Left ventricle myocardium inferior (tissue), 1 donor: Measurements from ENCODE around the gene RYK. TPM values are rescaled to one million over a fixed set of nuclear protein-coding genes. Genes with fewer than 3 reads are reported as not detected.

Source experiments
- DNase-seq: peaks from one replicate; pipeline ENCODE4 v3.0.0-alpha.2; 2020
- H3K27ac ChIP-seq: fragments of 200-600 bp; replicated peaks from 2 replicates; pipeline ENCODE4 v1.8.0; 2021
- H3K27me3 ChIP-seq: fragments of 200-600 bp; 2 replicates; pipeline ENCODE4 v1.8.0; 2021; ENCODE audit warnings: low read depth
- H3K36me3 ChIP-seq: fragments of 200-600 bp; 2 replicates; pipeline ENCODE4 v1.8.0; 2021
- H3K4me1 ChIP-seq: fragments of 200-600 bp; 2 replicates; pipeline ENCODE4 v1.8.0; 2021
- H3K4me3 ChIP-seq: fragments of 200-600 bp; 2 replicates; pipeline ENCODE4 v1.8.0; 2021; ENCODE audit warnings: mild to moderate bottlenecking, moderate library complexity
- H3K9me3 ChIP-seq: fragments of 200-600 bp; replicated peaks from 2 replicates; pipeline ENCODE4 v1.8.0; 2021
- CTCF ChIP-seq: fragments of 200-600 bp; IDR thresholded peaks from 2 replicates; pipeline ENCODE4 v1.8.0; 2021; ENCODE audit warnings: antibody characterized with exemption, mild to moderate bottlenecking, borderline replicate concordance
- intact Hi-C: fragments of 100-400 bp; cut with micrococcal nuclease; formaldehyde crosslinking; loops from one replicate; pipeline ENCODE4 v1.11.0; 2022
- total RNA-seq: library from RNA; stranded (reverse); fragmentation: NEBNext Ultra II Directional; extraction: Animal tissue kit (Norgen Biotek cat#: 25700); gene quantifications from one replicate; pipeline ENCODE4 v1.2.1, GENCODE V29; 2021
- donor health status: DM: no; HTN: yes; CAD: no; lungs with severe emphysema.

RYK gene
- total RNA-seq, 1 donor from 2014 or later, result 32.3 TPM

- Histone ChIP-seq H3K36me3 (peaks cover 44% of the 10 kb centered on the region), H3K9me3 (no peaks in the 10 kb centered on the region), H3K4me3 (no peak overlapping the region), H3K27ac (no peak overlapping the region), H3K4me1 (peaks cover 3% of the 10 kb centered on the region), H3K27me3 (no peaks in the 10 kb centered on the region)
- DNase-seq, result no peak
- intact Hi-C loops, result loop anchor here (10.0 kb wide), 1 partner anchor 276 kb away; no protein-coding TSS in a partner anchor
- TF ChIP-seq CTCF, result no peak
Measured at GRCh38 chr3:134199240-134199639, 51.4 kb downstream of the RYK start.

- Histone ChIP-seq H3K27ac (no peak overlapping the region), H3K9me3 (no peaks in the 10 kb centered on the region), H3K4me1 (peaks cover 3% of the 10 kb centered on the region), H3K36me3 (peaks cover 44% of the 10 kb centered on the region), H3K4me3 (no peak overlapping the region), H3K27me3 (no peaks in the 10 kb centered on the region)
- DNase-seq, result no peak
- intact Hi-C loops, result loop anchor here (10.0 kb wide), 1 partner anchor 276 kb away; no protein-coding TSS in a partner anchor
- TF ChIP-seq CTCF, result no peak
Measured at GRCh38 chr3:134198414-134198813, 52.2 kb downstream of the RYK start.

- intact Hi-C loops, result loop anchor here (10.0 kb wide), 1 partner anchor 277 kb away; no protein-coding TSS in a partner anchor
- Histone ChIP-seq H3K9me3 (no peaks in the 10 kb centered on the region), H3K27ac (no peak overlapping the region), H3K36me3 (peaks cover 42% of the 10 kb centered on the region), H3K27me3 (no peaks in the 10 kb centered on the region), H3K4me3 (no peak overlapping the region), H3K4me1 (peaks cover 3% of the 10 kb centered on the region)
- no peak for DNase-seq
- peak; percentile 82 for TF ChIP-seq CTCF
Measured at GRCh38 chr3:134197681-134198261, 52.9 kb downstream of the RYK start.

- Histone ChIP-seq H3K9me3 (no peaks in the 10 kb centered on the region), H3K4me3 (no peak overlapping the region), H3K4me1 (peaks cover 3% of the 10 kb centered on the region), H3K36me3 (peaks cover 11% of the 10 kb centered on the region), H3K27me3 (no peaks in the 10 kb centered on the region), H3K27ac (no peak overlapping the region)
- TF ChIP-seq CTCF, result no peak
- no peak for DNase-seq
- intact Hi-C loops, result loop anchor here (10.0 kb wide), 1 partner anchor 281 kb away; no protein-coding TSS in a partner anchor
Measured at GRCh38 chr3:134194247-134194646, 56.4 kb downstream of the RYK start.

- no peak for TF ChIP-seq CTCF
Measured at GRCh38 chr3:134190250-134190649, 60.4 kb downstream of the RYK start.

More at GRCh38 chr3:134190250-134190649, 60.4 kb downstream of the RYK start:
- no peaks in the 10 kb centered on the region for H3K9me3 ChIP-seq
- intact Hi-C loops, result loop anchor here (10.0 kb wide), 1 partner anchor 285 kb away; no protein-coding TSS in a partner anchor
- H3K27me3 ChIP-seq, result no peaks in the 10 kb centered on the region
- H3K27ac ChIP-seq, result no peak overlapping the region
- no peak for DNase-seq
- no peak overlapping the region for H3K4me3 ChIP-seq
- H3K36me3 ChIP-seq, result peaks cover 33% of the 10 kb centered on the region
- no peaks in the 10 kb centered on the region for H3K4me1 ChIP-seq
